VCaP (cell line): ENCODE results near the gene FHIT.

Experiments
- H3K27ac ChIP-seq: fragments of 450-650 bp; 2 replicates; pipeline ENCODE4 v1.5.1; 2017
- CTCF ChIP-seq: fragments of 450-650 bp; conservative IDR thresholded peaks from 2 replicates; pipeline ENCODE4 v1.5.1; 2017; ENCODE audit warnings: mild to moderate bottlenecking, moderate library complexity

The FHIT gene

GRCh38 chr3:59919586-59919985 is 1331.7 kb downstream of the FHIT start:
- H3K27ac ChIP-seq, result no peak overlapping the region
- TF ChIP-seq CTCF, result no peak

- TF ChIP-seq CTCF, result no peak
- H3K27ac ChIP-seq, result no peak overlapping the region
Measured at GRCh38 chr3:59914251-59914650, 1337.0 kb downstream of the FHIT start.

GRCh38 chr3:59913645-59914044 is 1337.6 kb downstream of the FHIT start:
- H3K27ac ChIP-seq, result no peak overlapping the region
- no peak for TF ChIP-seq CTCF

GRCh38 chr3:59908701-59909100 is 1342.6 kb downstream of the FHIT start:
- no peak for TF ChIP-seq CTCF
- no peak overlapping the region for H3K27ac ChIP-seq

GRCh38 chr3:59908280-59908679 is 1343.0 kb downstream of the FHIT start:
- no peak for TF ChIP-seq CTCF

GRCh38 chr3:59904296-59904695 is 1347.0 kb downstream of the FHIT start:
- TF ChIP-seq CTCF, result no peak

More at GRCh38 chr3:59908280-59908679, 1343.0 kb downstream of the FHIT start:
- H3K27ac ChIP-seq, result no peak overlapping the region

GRCh38 chr3:59899061-59899460 is 1352.2 kb downstream of the FHIT start:
- peak overlapping the region; percentile 4; the same call in 1 of the 2 replicates for H3K27ac ChIP-seq
- TF ChIP-seq CTCF, result no peak

More at GRCh38 chr3:59904296-59904695, 1347.0 kb downstream of the FHIT start:
- no peak overlapping the region for H3K27ac ChIP-seq

GRCh38 chr3:59895972-59896371 is 1355.3 kb downstream of the FHIT start:
- no peak for TF ChIP-seq CTCF
- peak overlapping the region; percentile 8; the same call in 1 of the 2 replicates for H3K27ac ChIP-seq
